M059J (cell line): ENCODE measurements around the gene DUS2. TPM values are rescaled to one million over a fixed set of nuclear protein-coding genes. Genes with fewer than 3 reads are reported as not detected.
"Not testable (repeated sequence)": the region's sequence is repeated elsewhere in the genome, so short reads cannot be mapped to it uniquely, and the experiment has no call there.

Experiments
- DNase-seq: peaks from one replicate; pipeline ENCODE4 v3.0.0-alpha.2; 2012; ENCODE audit warnings: low read depth
- total RNA-seq: library from RNA; depleted of rRNA; stranded (reverse); fragments of >200 nt; shearing (Covaris generic); gene quantifications from 2 replicates; pipeline ENCODE4 v1.2.3, GENCODE V29; 2014; rRNA removed

DUS2 gene
- total RNA-seq, result 10.7 and 20.6 TPM in 2 replicates

- DNase-seq, result peak; percentile 86
Observed at GRCh38 chr16:68022728-68023537, at the start of gene DUS2, which contains the start of gene DDX28. Gene DUS2, plus strand, starts transcription at chr16:68023284. Its CDS starts 14,740 bp downstream, at chr16:68038024. Gene DDX28, minus strand, starts transcription at chr16:68023232. Its CDS starts 30 bp downstream, at chr16:68023202.

GRCh38 chr16:67975321-67976105, 47.6 kb upstream of the DUS2 start:
- DNase-seq, result no peak

- no peak for DNase-seq
Observed at GRCh38 chr16:67976205-67976604, 46.9 kb upstream of the DUS2 start.

- no peak for DNase-seq
Observed at GRCh38 chr16:67977005-67977404, 46.1 kb upstream of the DUS2 start.

- DNase-seq, result no peak
Observed at GRCh38 chr16:67977469-67978227, 45.4 kb upstream of the DUS2 start.

GRCh38 chr16:67979955-67980678, 43.0 kb upstream of the DUS2 start, which contains the start of gene DPEP3:
Gene DPEP3, minus strand, starts transcription at chr16:67980499. Its CDS starts 119 bp downstream, at chr16:67980380.
- no peak for DNase-seq

- DNase-seq, result no peak
Observed at GRCh38 chr16:67982011-67982696, 40.9 kb upstream of the DUS2 start.

- DNase-seq, result no peak
Observed at GRCh38 chr16:67986949-67987348, 36.1 kb upstream of the DUS2 start.

GRCh38 chr16:67987460-67988160, 35.5 kb upstream of the DUS2 start:
- peak; percentile 89 for DNase-seq

- no peak for DNase-seq
Observed at GRCh38 chr16:67988675-67989074, 34.4 kb upstream of the DUS2 start.

GRCh38 chr16:67989322-67990017, 33.6 kb upstream of the DUS2 start:
- DNase-seq, result no peak

- no peak for DNase-seq
Observed at GRCh38 chr16:67990018-67990386, 33.1 kb upstream of the DUS2 start.

GRCh38 chr16:67992661-67993206, 30.4 kb upstream of the DUS2 start:
- DNase-seq, result no peak

GRCh38 chr16:67993207-67994039, 29.7 kb upstream of the DUS2 start:
- DNase-seq, result peak; percentile 55

- not testable (repeated sequence) for DNase-seq
Observed at GRCh38 chr16:67994040-67994408, 29.1 kb upstream of the DUS2 start.

- peak; percentile 28 for DNase-seq
Observed at GRCh38 chr16:67995423-67995822, 27.7 kb upstream of the DUS2 start.

GRCh38 chr16:67996666-67997065, 26.4 kb upstream of the DUS2 start:
- no peak for DNase-seq

- not testable (repeated sequence) for DNase-seq
Observed at GRCh38 chr16:67998231-67998778, 24.8 kb upstream of the DUS2 start.
